ENCODE data around the gene GPC5.

GRCh38 chr13:91355099-91355825 lies 43.2 kb upstream of the GPC5 start:
- no peak for TF ChIP-seq POLR2A (IDR thresholded peaks at IDR 0.05; ENCODE audit: low read length)
- TF ChIP-seq CHD2 (IDR thresholded peaks at IDR 0.05; ENCODE audit: low read length, partially characterized antibody): no peak
- TF ChIP-seq REST (IDR thresholded peaks at IDR 0.05): no peak

Data from A549 (cell line).